Stomach (tissue), 9 donors: Measurements from ENCODE around the gene KCNJ16. TPM values are rescaled to one million over a fixed set of nuclear protein-coding genes. Genes with fewer than 3 reads are reported as not detected.
A peak's percentile ranks its signal among the peaks of the same experiment; 100 is the strongest.

Experiments used
- DNase-seq, 2 donors: peaks; one replicate each; pipeline versions ENCODE4 v3.0.0 to v3.0.0-alpha.2; 2013 to 2019
- H3K27ac ChIP-seq, 5 donors: fragments of 200-600 bp in 4 of 5; sonication (generic) in 4 of 5; one replicate each; pipeline ENCODE4 v1.5.1; 2013 to 2019; ENCODE audit warnings: mild to moderate bottlenecking in 1 of 5, moderate library complexity in 1 of 5
- H3K27me3 ChIP-seq, 3 donors: fragments of 200-600 bp; sonication (generic); one replicate each; pipeline ENCODE4 v1.5.1; 2017 to 2019; ENCODE audit warnings: mixed run types in 1 of 3
- H3K36me3 ChIP-seq, 4 donors: fragments of 200-600 bp; sonication (generic); 1 replicate in 3 of 4; 2 replicates in 1 of 4; pipeline ENCODE4 v1.5.1; 2016 to 2019
- H3K4me1 ChIP-seq, 4 donors: fragments of 200-600 bp; sonication (generic); one replicate each; pipeline ENCODE4 v1.5.1; 2016 to 2019
- H3K4me3 ChIP-seq, 4 donors: fragments of 200-600 bp; sonication (generic) in 3 of 4; one replicate each; pipeline ENCODE4 v1.5.1; 2016 to 2019; ENCODE audit warnings: mild to moderate bottlenecking in 1 of 4
- H3K9me3 ChIP-seq, 4 donors: fragments of 200-600 bp; sonication (generic); one replicate each; pipeline ENCODE4 v1.5.1; 2016 to 2019
- CTCF ChIP-seq, 7 experiments: fragments of 450-650 bp in 4 of 7; fragments of 200-600 bp in 3 of 7; sonication (generic) in 3 of 7; IDR thresholded peaks; one replicate each; pipeline ENCODE4 v1.5.1; 2016 to 2019; ENCODE audit warnings: antibody characterized with exemption in 7 of 7, control low read depth in 2 of 7, mild to moderate bottlenecking in 1 of 7
- EP300 ChIP-seq: sonication (generic); formaldehyde crosslinking; IDR thresholded peaks from one replicate; pipeline ENCODE4 v1.6.1; 2017; ENCODE audit warnings: antibody characterized with exemption
- POLR2A ChIP-seq, 4 donors: fragments of 450-650 bp; IDR thresholded peaks; one replicate each; pipeline ENCODE4 v1.6.1; 2016; ENCODE audit warnings: antibody characterized with exemption in 4 of 4, control low read depth in 2 of 4, mild to moderate bottlenecking in 1 of 4, moderate library complexity in 1 of 4
- POLR2AphosphoS5 ChIP-seq, 3 donors: sonication (generic); formaldehyde crosslinking; IDR thresholded peaks; one replicate each; pipeline ENCODE4 v1.6.1; 2016; ENCODE audit warnings: antibody characterized with exemption in 3 of 3
- WGBS, 5 donors: extraction: QIAGEN DNeasy Blood & Tissue Kit in 3 of 5; methylation state at CpG; one replicate each; pipeline versions ENCODE4 v1.1.5 to v1.1.7; 2013 to 2018; 5-methylcytosine and 5-hydroxymethylcytosine counted together
- intact Hi-C: fragments of 100-400 bp; cut with DNase I; formaldehyde crosslinking; loops from one replicate; pipeline ENCODE4 v1.15.1; 2023; ENCODE audit warnings: low total_unique reads
- polyA plus RNA-seq, 3 donors: library from polyadenylated mRNA; stranded (reverse); fragments of 200-250 nt; gene quantifications; one replicate each; pipeline ENCODE4 v1.2.3, GENCODE V29; 2013
- total RNA-seq, 5 donors: library from RNA; depleted of rRNA; stranded (reverse); fragments of >200 nt; gene quantifications; one replicate each; pipeline versions ENCODE4 v1.1.0 to v1.2.3, GENCODE V29; 2014 to 2016
- donor health status: healthy with polysubstance abuse.
- donor health status: Bipolar disorder and iron deficiency.
- donor health status: healthy.

KCNJ16 gene
- total and polyA plus RNA-seq, 8 donors: 5.9 to 135 (median 12.9) TPM; not detected in 1

- Histone ChIP-seq H3K9me3 (no peaks in the 10 kb centered on the region), H3K27ac (no peak overlapping the region), H3K4me1 (peaks cover 0 to 9% (median 4%) of the 10 kb centered on the region in 4 donors), H3K4me3 (no peak overlapping the region), H3K36me3 (no peaks in the 10 kb centered on the region), H3K27me3 (no peaks in the 10 kb centered on the region)
- DNase-seq: no peak
- no peak for TF ChIP-seq EP300
- TF ChIP-seq CTCF (IDR thresholded peaks at IDR 0.05): no peak
- no peak for TF ChIP-seq POLR2A (IDR thresholded peaks at IDR 0.05)
- TF ChIP-seq POLR2AphosphoS5 (IDR thresholded peaks at IDR 0.05): no peak
- intact Hi-C loops: no loop called here
- 75 to 84% (median 80%) methylated on average over 5 of the region's 5 CpGs for WGBS, 5 donors
Observed at GRCh38 chr17:70073310-70073709, 1.7 kb upstream of the KCNJ16 start.

GRCh38 chr17:70073799-70074198, 1.2 kb upstream of the KCNJ16 start:
- Histone ChIP-seq H3K27me3 (no peaks in the 10 kb centered on the region), H3K9me3 (no peaks in the 10 kb centered on the region), H3K27ac (peak overlapping the region in 2 of 5 donors; percentile 48 to 52), H3K4me3 (no peak overlapping the region), H3K4me1 (peaks cover 0 to 9% (median 4%) of the 10 kb centered on the region in 4 donors), H3K36me3 (no peaks in the 10 kb centered on the region)
- no peak for TF ChIP-seq EP300
- no peak for TF ChIP-seq POLR2AphosphoS5 (IDR thresholded peaks at IDR 0.05)
- no peak for TF ChIP-seq CTCF (IDR thresholded peaks at IDR 0.05)
- TF ChIP-seq POLR2A (IDR thresholded peaks at IDR 0.05): no peak
- no peak for DNase-seq
- 49 to 81% (median 74%) methylated on average over 3 of the region's 3 CpGs for WGBS, 5 donors
- intact Hi-C loops: no loop called here

GRCh38 chr17:70074236-70074830, 692 bp upstream of the KCNJ16 start:
- no peaks in the 10 kb centered on the region for H3K36me3 ChIP-seq
- WGBS, 5 donors: 62 to 75% (median 67%) methylated on average over 5 of the region's 5 CpGs
- no peak for DNase-seq
- no peaks in the 10 kb centered on the region for H3K9me3 ChIP-seq
- H3K4me3 ChIP-seq: no peak overlapping the region
- H3K27ac ChIP-seq: peak overlapping the region; percentile 34 to 75 (median 48)
- TF ChIP-seq POLR2A (IDR thresholded peaks at IDR 0.05) (no peak), EP300 (no peak), POLR2AphosphoS5 (IDR thresholded peaks at IDR 0.05) (no peak), CTCF (IDR thresholded peaks at IDR 0.05) (no peak)
- intact Hi-C loops: no loop called here
- no peaks in the 10 kb centered on the region for H3K27me3 ChIP-seq
- H3K4me1 ChIP-seq: peaks cover 0 to 9% (median 4%) of the 10 kb centered on the region in 4 donors

DNA sequence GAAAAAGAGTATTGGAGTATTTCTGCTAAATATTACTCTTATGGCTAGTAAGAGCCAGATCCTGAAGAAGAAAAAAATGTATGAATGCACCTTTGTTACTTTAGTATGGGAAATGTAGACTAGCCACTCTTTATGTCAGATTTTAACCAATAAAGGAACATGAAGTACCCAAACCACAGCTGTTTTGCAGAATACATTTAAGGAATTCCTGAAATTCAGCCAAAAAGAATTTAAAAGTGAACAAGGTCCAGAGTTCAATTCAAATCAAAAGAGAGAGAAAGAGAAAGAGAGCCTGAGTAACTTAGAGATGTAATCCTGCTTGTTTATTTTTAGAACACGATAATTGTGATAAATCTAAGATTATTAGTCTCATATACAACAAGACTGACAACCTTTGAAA, 1.2 kb downstream of the KCNJ16 start:
- H3K27ac ChIP-seq: peak overlapping the region in 1 of 5 donors; percentile 53
- WGBS, 5 donors: 24 to 34% (median 26%) methylated on average over 1 of the region's 1 CpG
- peaks cover 0 to 18% (median 8%) of the 10 kb centered on the region in 4 donors for H3K4me1 ChIP-seq
- H3K9me3 ChIP-seq: no peaks in the 10 kb centered on the region
- TF ChIP-seq POLR2AphosphoS5 (IDR thresholded peaks at IDR 0.05) (no peak), POLR2A (IDR thresholded peaks at IDR 0.05) (no peak), EP300 (no peak), CTCF (IDR thresholded peaks at IDR 0.05) (no peak)
- peak overlapping the region in 1 of 4 donors; percentile 27 for H3K4me3 ChIP-seq
- intact Hi-C loops: no loop called here
- no peaks in the 10 kb centered on the region for H3K27me3 ChIP-seq
- no peaks in the 10 kb centered on the region for H3K36me3 ChIP-seq
- DNase-seq: no peak
